Body of pancreas (tissue), 4 donors: Measurements from ENCODE around the gene SRSF4. TPM values are rescaled to one million over a fixed set of nuclear protein-coding genes. Genes with fewer than 3 reads are reported as not detected.
"Not testable (repeated sequence)": the region's sequence is repeated elsewhere in the genome, so short reads cannot be mapped to it uniquely, and the experiment has no call there.

Experiments
- ATAC-seq: fragments of 150-250 bp; one replicate; pipeline ENCODE4 v1.9.1; 2016
- DNase-seq, 4 donors: peaks; one replicate each; pipeline ENCODE4 v3.0.0-alpha.2; 2019
- H3K27ac ChIP-seq, 4 donors: fragments of 200-600 bp; sonication (generic); 1 replicate in 3 of 4; 2 replicates in 1 of 4; pipeline versions ENCODE4 v1.5.1 to v1.6.1; 2016 to 2019; ENCODE audit warnings: mild to moderate bottlenecking in 1 of 4, mixed read lengths in 1 of 4, moderate library complexity in 1 of 4
- H3K27me3 ChIP-seq, 2 donors: fragments of 200-600 bp; sonication (generic); one replicate each; pipeline ENCODE4 v1.6.0; 2016; ENCODE audit warnings: mild to moderate bottlenecking in 1 of 2
- H3K36me3 ChIP-seq, 2 donors: fragments of 200-600 bp; sonication (generic); replicated peaks in 1 of 2; 2 replicates each; pipeline ENCODE4 v1.5.1; 2016; ENCODE audit warnings: low read depth in 2 of 2; ENCODE audit not compliant: insufficient read depth in 1 of 2
- H3K4me1 ChIP-seq: fragments of 200-600 bp; sonication (generic); one replicate; pipeline ENCODE4 v1.6.0; 2016
- H3K4me3 ChIP-seq, 2 donors: fragments of 200-600 bp; sonication (generic); 1 replicate in 1 of 2; 2 replicates in 1 of 2; pipeline ENCODE4 v1.5.1; 2016 to 2019
- H3K9me3 ChIP-seq, 3 donors: fragments of 200-600 bp; sonication (generic); 1 replicate in 2 of 3; 2 replicates in 1 of 3; pipeline ENCODE4 v1.5.1; 2016
- POLR2A ChIP-seq, 3 donors: fragments of 450-650 bp; IDR thresholded peaks; one replicate each; pipeline ENCODE4 v1.6.1; 2016; ENCODE audit warnings: antibody characterized with exemption in 3 of 3, mild to moderate bottlenecking in 2 of 3
- WGBS, 2 donors: methylation state at CpG; one replicate each; pipeline ENCODE4 v1.1.5; 2017; 5-methylcytosine and 5-hydroxymethylcytosine counted together
- intact Hi-C: fragments of 100-400 bp; cut with DNase I; formaldehyde crosslinking; loops from one replicate; pipeline ENCODE4 v1.15.1; 2023
- total RNA-seq, 2 donors: library from RNA; depleted of rRNA; stranded (reverse); fragments of >200 nt; gene quantifications; one replicate each; pipeline ENCODE4 v1.1.0, GENCODE V29; 2016
- TF ChIP-seq, protein P1 (sequence below), 7 experiments: fragments of 450-650 bp in 4 of 7; fragments of 200-600 bp in 3 of 7; sonication (generic) in 3 of 7; IDR thresholded peaks; one replicate each; pipeline ENCODE4 v1.5.1; 2016 to 2019; ENCODE audit warnings: antibody characterized with exemption in 7 of 7

SRSF4 gene
- total RNA-seq, 2 donors from 2014 or later = 50.3 to 58.3 TPM

DNA sequence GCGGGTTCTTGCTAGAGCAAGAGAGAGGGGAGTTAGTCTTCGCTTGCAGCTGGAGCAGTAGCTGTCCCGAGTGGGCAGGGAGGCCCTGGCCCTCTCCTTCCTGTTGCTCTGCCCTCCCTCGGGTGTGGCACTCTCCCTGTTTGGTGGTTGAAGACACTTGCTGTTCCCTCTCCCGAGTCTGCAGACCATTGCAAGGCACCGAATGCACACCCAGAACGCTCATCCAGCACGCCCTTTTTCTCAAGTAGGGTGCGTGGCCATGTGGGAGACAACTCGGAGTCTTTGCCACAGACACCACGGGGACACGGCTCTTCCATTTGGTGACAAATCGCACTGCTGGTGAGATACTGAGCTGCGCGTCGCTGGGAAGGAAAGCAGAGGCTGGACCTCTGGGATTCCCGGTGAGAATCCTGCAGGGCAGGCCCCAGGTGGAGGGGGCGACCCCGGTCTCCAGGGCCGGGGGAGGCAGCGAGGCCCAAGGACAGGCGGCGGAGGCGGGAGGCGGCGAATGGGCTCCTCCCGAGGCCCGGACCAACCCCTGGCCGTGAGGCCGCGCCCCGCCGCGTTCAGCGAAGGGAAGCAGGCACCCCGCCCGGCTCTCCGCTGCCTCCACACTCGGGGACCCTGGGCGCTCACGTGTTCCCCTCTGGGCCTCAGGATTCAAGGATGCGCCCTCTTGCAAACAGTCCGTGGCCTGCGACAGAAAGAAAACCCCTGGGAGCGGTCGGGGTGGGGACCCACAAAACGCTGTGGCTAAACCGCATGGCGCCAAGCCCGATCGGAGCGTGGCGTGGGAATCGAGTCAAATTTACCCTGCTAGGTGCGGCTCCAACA is 47.6 kb downstream of the SRSF4 start:
- Histone ChIP-seq H3K4me3 (no peak overlapping the region), H3K36me3 (no peaks in the 10 kb centered on the region), H3K27ac (no peak overlapping the region), H3K9me3 (no peaks in the 10 kb centered on the region), H3K4me1 (no peaks in the 10 kb centered on the region), H3K27me3 (no peaks in the 10 kb centered on the region)
- 68 to 73% methylated on average over 21 to 46 of the region's 55 CpGs for WGBS, 2 donors
- ATAC-seq = no peak
- no peak for DNase-seq
- intact Hi-C loops = no loop called here
- TF ChIP-seq, protein P1, sequence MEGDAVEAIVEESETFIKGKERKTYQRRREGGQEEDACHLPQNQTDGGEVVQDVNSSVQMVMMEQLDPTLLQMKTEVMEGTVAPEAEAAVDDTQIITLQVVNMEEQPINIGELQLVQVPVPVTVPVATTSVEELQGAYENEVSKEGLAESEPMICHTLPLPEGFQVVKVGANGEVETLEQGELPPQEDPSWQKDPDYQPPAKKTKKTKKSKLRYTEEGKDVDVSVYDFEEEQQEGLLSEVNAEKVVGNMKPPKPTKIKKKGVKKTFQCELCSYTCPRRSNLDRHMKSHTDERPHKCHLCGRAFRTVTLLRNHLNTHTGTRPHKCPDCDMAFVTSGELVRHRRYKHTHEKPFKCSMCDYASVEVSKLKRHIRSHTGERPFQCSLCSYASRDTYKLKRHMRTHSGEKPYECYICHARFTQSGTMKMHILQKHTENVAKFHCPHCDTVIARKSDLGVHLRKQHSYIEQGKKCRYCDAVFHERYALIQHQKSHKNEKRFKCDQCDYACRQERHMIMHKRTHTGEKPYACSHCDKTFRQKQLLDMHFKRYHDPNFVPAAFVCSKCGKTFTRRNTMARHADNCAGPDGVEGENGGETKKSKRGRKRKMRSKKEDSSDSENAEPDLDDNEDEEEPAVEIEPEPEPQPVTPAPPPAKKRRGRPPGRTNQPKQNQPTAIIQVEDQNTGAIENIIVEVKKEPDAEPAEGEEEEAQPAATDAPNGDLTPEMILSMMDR (IDR thresholded peaks at IDR 0.05) = no peak
- no peak for TF ChIP-seq POLR2A (IDR thresholded peaks at IDR 0.05)

DNA sequence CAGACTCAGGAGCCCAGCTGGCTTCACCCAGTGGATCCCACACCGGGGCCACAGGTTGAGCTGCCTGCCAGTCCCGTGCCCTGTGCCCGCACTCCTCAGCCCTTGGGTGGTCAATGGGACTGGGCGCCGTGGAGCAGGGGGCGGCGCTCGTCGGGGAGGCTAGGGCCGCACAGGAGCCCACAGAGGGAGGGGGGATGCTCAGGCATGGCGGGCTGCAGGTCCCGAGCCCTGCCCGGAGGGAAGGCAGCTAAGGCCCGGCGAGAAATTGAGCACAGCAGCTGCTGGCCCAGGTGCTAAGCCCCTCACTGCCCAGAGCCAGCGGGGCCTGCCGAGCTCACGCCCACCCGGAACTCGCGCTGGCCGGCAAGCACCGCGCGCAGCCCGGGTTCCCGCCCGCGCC is 50.6 kb downstream of the SRSF4 start:
- H3K27ac ChIP-seq, DNase-seq, ATAC-seq, intact Hi-C loops, H3K9me3 ChIP-seq, H3K4me3 ChIP-seq, H3K36me3 ChIP-seq, H3K4me1 ChIP-seq, H3K27me3 ChIP-seq: not testable (repeated sequence)
- WGBS, 2 donors = 88 to 100% methylated on average over 2 to 10 of the region's 29 CpGs

DNA sequence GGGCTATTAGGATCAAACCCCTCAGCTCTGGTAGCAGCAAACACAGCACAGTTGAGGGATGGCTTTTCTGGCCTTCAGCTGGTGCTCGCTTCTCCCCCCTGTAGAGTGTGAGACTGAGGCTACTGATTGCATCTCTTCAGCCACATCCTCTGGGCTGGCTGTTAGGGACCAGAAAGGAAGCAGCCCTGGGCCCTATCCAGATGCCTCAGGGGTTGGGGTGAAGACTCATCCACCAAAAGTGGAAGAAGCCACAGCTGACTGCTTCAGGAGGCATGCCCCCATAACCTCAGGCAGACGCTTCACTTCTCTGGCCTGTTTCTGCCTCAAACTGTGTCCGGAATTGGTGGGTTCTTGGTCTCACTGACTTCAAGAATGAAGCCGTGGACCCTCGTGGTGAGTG is 51.8 kb downstream of the SRSF4 start:
- Histone ChIP-seq H3K4me3 (no peak overlapping the region), H3K27ac (no peak overlapping the region), H3K27me3 (peaks cover 0 to under 1% of the 10 kb centered on the region in 2 donors), H3K36me3 (no peaks in the 10 kb centered on the region), H3K9me3 (no peaks in the 10 kb centered on the region), H3K4me1 (peaks cover 4% of the 10 kb centered on the region)
- TF ChIP-seq, protein P1 (IDR thresholded peaks at IDR 0.05) = no peak
- no peak for ATAC-seq
- intact Hi-C loops = no loop called here
- no peak for DNase-seq
- WGBS, 2 donors = 60 to 86% methylated on average over 4 to 5 of the region's 5 CpGs

DNA sequence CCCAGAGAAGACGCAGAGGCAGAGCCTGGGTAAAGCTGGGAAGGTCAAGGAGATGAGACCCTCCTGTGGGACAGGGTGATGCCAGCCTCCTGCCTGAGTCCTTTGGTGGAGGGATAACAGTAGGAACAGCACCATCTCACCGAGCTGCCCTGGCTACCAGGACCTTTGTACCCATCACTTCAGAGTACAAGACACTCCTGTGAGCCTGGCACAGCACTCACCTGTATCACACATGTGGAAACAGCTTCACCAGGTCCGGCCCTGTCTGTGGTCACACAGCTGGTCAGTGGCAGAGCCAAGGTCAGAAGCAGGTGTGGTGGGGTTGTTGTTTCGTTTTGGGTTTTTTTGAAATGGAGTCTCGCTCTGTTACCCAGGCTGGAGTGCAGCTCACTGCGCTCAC is 53.0 kb downstream of the SRSF4 start:
- WGBS, 2 donors = 61 to 72% methylated on average over 4 to 6 of the region's 6 CpGs
- TF ChIP-seq, protein P1 (IDR thresholded peaks at IDR 0.05) = no peak
- TF ChIP-seq POLR2A (IDR thresholded peaks at IDR 0.05) = no peak
- intact Hi-C loops = no loop called here

DNA sequence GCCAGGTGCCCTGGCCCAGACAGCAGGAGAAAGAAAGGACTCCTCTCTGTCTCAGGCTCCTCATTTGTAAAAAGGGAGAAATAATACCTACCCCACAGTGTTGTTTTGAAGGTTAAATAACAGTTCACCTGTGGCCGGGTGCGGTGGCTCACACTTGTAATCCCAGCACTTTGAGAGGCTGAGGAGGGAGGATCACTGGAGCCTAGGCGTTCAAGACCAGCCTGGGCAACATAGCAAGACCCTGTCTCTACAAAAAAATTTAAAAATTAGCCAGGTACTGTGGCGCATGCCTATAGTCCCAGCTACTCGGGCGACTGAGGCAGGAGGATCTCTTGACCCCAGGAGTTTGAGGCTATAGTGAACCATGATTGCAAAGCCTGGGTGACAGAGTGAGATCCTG is 55.5 kb downstream of the SRSF4 start:
- Histone ChIP-seq H3K9me3 (no peaks in the 10 kb centered on the region), H3K4me1 (peaks cover 35% of the 10 kb centered on the region), H3K36me3 (no peaks in the 10 kb centered on the region), H3K27ac (no peak overlapping the region), H3K4me3 (no peak overlapping the region), H3K27me3 (peaks cover 0 to 24% of the 10 kb centered on the region in 2 donors)
- ATAC-seq = no peak
- WGBS, 2 donors = 93 to 95% methylated on average over 5 to 6 of the region's 6 CpGs
- intact Hi-C loops = no loop called here
- TF ChIP-seq, protein P1 (IDR thresholded peaks at IDR 0.05) = no peak
- no peak for TF ChIP-seq POLR2A (IDR thresholded peaks at IDR 0.05)
- DNase-seq = no peak

More for the DNA sequence above, 53.0 kb downstream of the SRSF4 start:
- no peaks in the 10 kb centered on the region for H3K9me3 ChIP-seq
- no peak overlapping the region for H3K27ac ChIP-seq
- ATAC-seq (no peak), DNase-seq (no peak)
- no peak overlapping the region for H3K4me3 ChIP-seq
- H3K36me3 ChIP-seq = no peaks in the 10 kb centered on the region
- H3K4me1 ChIP-seq = peaks cover 14% of the 10 kb centered on the region
- H3K27me3 ChIP-seq = peaks cover 0 to 5% of the 10 kb centered on the region in 2 donors
